GM12873 (cell line): ENCODE measurements around the gene CD1B.

ENCODE experiments used
- CTCF ChIP-seq: IDR thresholded peaks from 2 replicates; pipeline ENCODE4 v1.5.1; 2012; ENCODE audit warnings: low read depth, mild to moderate bottlenecking, moderate library complexity, low read length, control low read depth; ENCODE audit not compliant: insufficient read depth; ENCODE audit errors: missing control alignments

CD1B gene

GRCh38 chr1:158286487-158286886 is 44.8 kb downstream of the CD1B start:
- no peak for TF ChIP-seq CTCF

- TF ChIP-seq CTCF: no peak
These were observed 45.5 kb downstream of the CD1B start for GRCh38 chr1:158285756-158286241.

- TF ChIP-seq CTCF: no peak
These were observed 47.4 kb downstream of the CD1B start for GRCh38 chr1:158283965-158284364.
